Activated T-cell treated with anti-CD3 and anti-CD28 coated beads, Interleukin-2, amount 50 U/mL, for 24 hours (primary cell): ENCODE data around the gene MBP.
"Not testable (repeated sequence)": the region's sequence is repeated elsewhere in the genome, so short reads cannot be mapped to it uniquely, and the experiment has no call there.

ENCODE experiments used
- DNase-seq: peaks from one replicate; pipeline ENCODE4 v3.0.0-alpha.2; 2020
- H3K27ac Mint-ChIP-seq: 2 replicates; pipeline ENCODE4 v1.8.0; 2020; ENCODE audit warnings: mild to moderate bottlenecking, mixed read lengths
- H3K27me3 Mint-ChIP-seq: 2 replicates; pipeline ENCODE4 v1.8.0; 2020; ENCODE audit warnings: mixed read lengths
- H3K36me3 Mint-ChIP-seq: 2 replicates; pipeline ENCODE4 v1.8.0; 2020; ENCODE audit warnings: low read depth, mixed read lengths
- H3K4me1 Mint-ChIP-seq: 2 replicates; pipeline ENCODE4 v1.8.0; 2020; ENCODE audit warnings: low read depth, mixed read lengths
- H3K4me3 Mint-ChIP-seq: 2 replicates; pipeline ENCODE4 v1.8.0; 2020; ENCODE audit warnings: mild to moderate bottlenecking, moderate library complexity, mixed read lengths
- H3K9me3 Mint-ChIP-seq: 2 replicates; pipeline ENCODE4 v1.8.0; 2020; ENCODE audit warnings: mixed read lengths

MBP gene

DNA sequence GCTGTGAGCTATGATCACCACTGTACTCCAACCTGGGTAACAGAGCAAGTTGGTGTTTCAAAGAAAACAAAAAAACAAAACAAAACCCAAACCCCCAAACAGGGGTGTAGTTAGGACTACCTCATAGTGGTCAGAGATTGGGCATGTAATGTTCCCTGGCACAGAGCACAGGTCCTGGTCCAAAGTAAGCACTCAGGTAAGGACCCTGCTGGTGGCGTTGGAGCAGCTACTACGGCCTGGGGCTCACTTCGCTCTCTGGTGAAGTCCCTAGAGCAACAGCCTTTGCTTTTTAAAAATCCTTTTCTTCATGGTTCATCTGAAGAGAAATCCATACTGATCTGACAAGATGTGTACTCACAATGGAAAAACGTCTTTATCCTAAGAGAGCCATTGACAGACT is 179.8 kb downstream of the MBP start:
- no peaks in the 10 kb centered on the region for H3K9me3 Mint-ChIP-seq
- peaks cover 90% of the 10 kb centered on the region for H3K36me3 Mint-ChIP-seq
- H3K4me3 Mint-ChIP-seq: no peak overlapping the region
- no peak for DNase-seq
- H3K27ac Mint-ChIP-seq: peak overlapping the region; percentile 34
- no peaks in the 10 kb centered on the region for H3K27me3 Mint-ChIP-seq
- H3K4me1 Mint-ChIP-seq: peaks cover 36% of the 10 kb centered on the region

DNA sequence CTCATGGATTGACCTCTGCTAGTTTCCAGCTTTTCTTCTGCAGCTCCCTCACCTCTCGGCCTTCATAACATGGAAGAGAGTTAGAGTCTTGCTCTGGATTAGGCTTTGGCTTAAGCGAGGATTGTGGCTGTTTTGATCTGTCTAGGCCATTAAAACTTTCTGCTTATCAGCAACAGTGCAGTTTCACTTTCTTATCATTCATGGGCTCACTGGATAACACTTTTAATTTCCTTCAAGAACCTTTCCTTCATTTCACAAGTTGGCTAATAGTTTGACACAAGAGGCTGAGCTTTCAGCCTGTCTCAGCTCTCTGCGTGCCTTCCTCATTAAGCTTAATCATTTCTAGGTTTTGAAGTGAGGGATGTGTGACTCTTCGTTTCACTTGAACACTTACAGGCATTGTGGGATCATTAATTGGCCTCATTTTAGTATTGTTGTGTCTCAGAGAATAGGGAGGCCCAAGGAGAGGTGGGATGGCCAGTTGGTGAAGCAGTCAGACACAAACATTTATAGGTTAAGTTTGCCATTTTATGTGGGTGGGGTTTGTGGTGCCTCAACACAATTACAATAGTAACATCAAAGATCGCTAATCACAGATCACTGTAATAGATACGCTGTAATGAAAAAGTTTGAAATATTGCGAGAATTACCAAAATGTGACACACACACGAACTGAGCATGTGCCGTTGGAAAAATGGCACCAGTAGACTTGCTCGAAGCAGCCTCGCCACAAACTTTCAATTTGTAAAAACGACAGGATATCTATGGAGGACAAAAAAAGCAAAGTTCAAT is 180.9 kb downstream of the MBP start:
- no peak for DNase-seq
- peaks cover under 1% of the 10 kb centered on the region for H3K9me3 Mint-ChIP-seq
- H3K36me3 Mint-ChIP-seq: peaks cover 90% of the 10 kb centered on the region
- H3K4me3 Mint-ChIP-seq: no peak overlapping the region
- peaks cover 36% of the 10 kb centered on the region for H3K4me1 Mint-ChIP-seq
- H3K27ac Mint-ChIP-seq: peak overlapping the region; percentile 42
- H3K27me3 Mint-ChIP-seq: no peaks in the 10 kb centered on the region

DNA sequence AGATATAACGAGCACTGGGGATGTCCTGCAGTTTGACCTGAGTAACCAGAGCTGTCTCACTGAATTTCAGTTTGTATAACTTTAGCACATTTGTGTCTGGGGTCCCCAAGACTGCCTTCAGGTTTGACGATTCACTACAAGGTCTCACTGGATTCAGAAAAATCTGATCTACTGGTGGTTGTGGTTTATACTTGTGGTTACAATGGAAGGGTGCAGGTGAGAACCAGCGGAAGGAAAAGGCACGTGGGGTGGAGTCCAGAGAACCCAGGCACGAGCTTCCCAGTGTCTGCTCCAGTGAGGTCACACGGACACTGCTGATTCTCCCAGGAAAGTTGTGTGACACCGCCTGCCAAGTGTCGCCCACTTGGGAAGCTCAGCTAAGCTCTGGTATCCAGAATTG is 184.2 kb downstream of the MBP start:
- H3K4me1 Mint-ChIP-seq: peaks cover 38% of the 10 kb centered on the region
- no peaks in the 10 kb centered on the region for H3K27me3 Mint-ChIP-seq
- peak overlapping the region; percentile 9 for H3K27ac Mint-ChIP-seq
- H3K9me3 Mint-ChIP-seq: peaks cover 2% of the 10 kb centered on the region
- DNase-seq: no peak
- no peak overlapping the region for H3K4me3 Mint-ChIP-seq
- H3K36me3 Mint-ChIP-seq: peaks cover 91% of the 10 kb centered on the region

DNA sequence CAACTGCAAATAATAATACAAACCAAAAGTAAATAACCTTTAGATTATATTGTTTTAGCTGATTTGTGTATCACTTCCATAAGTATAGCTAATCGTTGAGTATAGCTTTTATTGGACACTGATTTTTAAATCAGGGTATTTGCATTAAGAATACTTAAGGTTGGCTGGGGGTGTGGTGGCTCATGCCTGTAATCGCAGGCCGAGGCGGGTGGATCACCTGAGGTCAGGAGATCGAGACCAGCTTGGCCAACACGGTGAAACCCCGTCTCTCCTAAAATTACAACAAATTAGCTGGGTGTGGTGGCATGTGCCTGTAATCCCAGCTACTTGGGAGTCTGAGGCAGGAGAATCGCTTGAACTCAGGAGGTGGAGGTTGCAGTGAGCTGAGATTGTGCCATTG is 188.2 kb downstream of the MBP start:
- Mint-ChIP-seq H3K4me1 (peaks cover 19% of the 10 kb centered on the region), H3K36me3 (peaks cover 72% of the 10 kb centered on the region)
- H3K27ac Mint-ChIP-seq, H3K27me3 Mint-ChIP-seq, H3K9me3 Mint-ChIP-seq, DNase-seq, H3K4me3 Mint-ChIP-seq: not testable (repeated sequence)

DNA sequence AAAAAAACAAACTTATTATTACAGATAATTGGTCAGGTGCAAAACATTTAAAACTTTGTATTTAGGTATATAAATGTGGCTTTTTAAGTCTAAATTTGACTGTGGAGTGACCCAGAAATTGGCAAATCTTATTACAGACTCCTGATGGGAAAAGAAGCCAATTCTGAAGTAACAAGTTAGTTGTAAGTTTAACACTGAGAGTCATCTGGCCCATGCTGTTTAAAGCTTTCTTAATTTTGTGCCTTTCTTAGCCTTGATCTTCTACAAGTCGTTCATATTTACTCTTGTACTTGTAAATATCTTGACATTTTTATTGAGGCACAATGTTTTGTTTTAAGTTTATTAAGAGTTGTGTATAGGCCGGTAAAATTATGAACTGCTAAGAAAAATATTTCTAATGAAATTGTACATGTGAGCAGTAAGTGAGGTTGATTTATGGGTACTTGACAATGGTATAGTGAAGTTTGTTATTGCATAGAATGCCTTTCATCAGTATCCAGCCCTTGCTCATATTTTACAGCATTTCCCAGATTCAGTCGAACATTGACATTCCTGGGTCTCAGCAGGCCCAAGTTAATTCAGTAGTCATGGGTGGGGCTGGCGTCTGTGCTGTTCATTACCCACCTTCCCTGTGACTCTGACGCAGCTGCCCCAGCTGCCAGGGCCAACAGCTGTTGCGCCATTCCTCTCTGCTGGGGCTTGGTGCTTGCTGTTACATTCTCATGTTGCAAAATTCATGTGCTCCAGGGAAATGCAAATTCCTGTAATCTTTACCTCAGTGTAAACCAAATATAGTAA is 188.8 kb downstream of the MBP start:
- H3K36me3 Mint-ChIP-seq: peaks cover 72% of the 10 kb centered on the region
- H3K9me3 Mint-ChIP-seq: peaks cover 2% of the 10 kb centered on the region
- H3K4me1 Mint-ChIP-seq: peaks cover 19% of the 10 kb centered on the region

DNA sequence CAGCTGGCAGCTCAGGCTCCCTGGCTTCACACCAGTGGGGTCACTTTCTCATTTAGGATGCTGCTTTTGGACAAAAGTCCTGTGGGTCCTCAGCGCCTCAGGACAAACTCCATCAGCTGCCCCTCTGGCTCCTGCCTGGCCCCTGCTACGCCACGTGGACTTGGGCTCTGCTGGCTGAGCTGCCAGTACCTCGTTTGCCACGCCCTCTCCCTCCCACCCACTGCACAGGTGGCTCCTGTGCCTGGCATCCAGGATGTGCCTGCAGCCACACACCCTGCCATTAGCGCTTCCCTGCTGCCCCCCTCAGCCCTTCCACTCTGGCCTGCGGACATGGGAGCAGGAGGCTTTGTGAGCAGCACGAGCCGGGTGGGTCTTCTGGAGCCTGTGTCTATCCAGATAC is 191.3 kb downstream of the MBP start:
- no peaks in the 10 kb centered on the region for H3K9me3 Mint-ChIP-seq
- H3K4me1 Mint-ChIP-seq: no peaks in the 10 kb centered on the region
- no peak overlapping the region for H3K4me3 Mint-ChIP-seq
- no peaks in the 10 kb centered on the region for H3K27me3 Mint-ChIP-seq
- peaks cover 73% of the 10 kb centered on the region for H3K36me3 Mint-ChIP-seq
- no peak overlapping the region for H3K27ac Mint-ChIP-seq
- no peak for DNase-seq

More for the DNA sequence above, 188.8 kb downstream of the MBP start:
- DNase-seq: no peak
- no peaks in the 10 kb centered on the region for H3K27me3 Mint-ChIP-seq
- H3K27ac Mint-ChIP-seq: no peak overlapping the region
- H3K4me3 Mint-ChIP-seq: no peak overlapping the region

DNA sequence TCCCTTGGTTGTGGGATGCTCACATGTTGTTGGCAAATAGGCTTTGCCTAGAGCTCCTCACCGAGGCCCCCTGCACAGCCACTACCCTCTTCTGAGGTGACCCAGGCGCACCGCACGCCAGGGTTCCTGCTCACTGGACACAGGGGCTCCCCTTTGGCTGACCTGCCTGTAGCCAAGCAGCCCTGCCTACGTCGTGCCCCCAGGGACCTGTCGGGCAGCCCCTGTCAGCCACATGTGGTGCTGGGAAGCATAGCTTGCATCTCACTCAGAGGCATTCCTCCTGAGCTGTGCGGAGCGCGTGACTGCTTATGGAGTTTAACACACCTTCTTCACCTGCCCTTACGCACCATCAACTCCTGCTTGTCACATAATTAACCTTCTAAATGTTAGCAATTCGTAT is 194.0 kb downstream of the MBP start:
- Mint-ChIP-seq H3K4me1 (no peaks in the 10 kb centered on the region), H3K27me3 (no peaks in the 10 kb centered on the region), H3K36me3 (peaks cover 75% of the 10 kb centered on the region), H3K4me3 (no peak overlapping the region), H3K9me3 (no peaks in the 10 kb centered on the region), H3K27ac (no peak overlapping the region)
- no peak for DNase-seq

DNA sequence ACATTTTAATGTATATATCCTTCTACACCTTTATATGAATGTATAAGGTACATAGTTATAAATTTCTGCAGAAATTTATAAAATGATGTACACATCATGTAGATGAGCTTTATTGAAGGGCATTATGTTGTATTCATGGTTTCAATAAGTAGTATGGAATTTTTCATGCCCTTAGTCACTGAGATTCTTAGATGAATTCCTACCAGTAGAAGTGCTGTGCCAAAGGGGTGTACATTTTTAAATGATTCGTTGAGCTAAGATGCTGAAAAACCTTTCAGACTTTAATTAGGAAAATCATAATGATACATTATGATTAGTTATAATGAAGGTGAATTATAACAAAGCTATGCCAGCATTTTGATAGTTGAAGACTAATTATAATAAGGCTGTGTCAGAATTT is 195.0 kb downstream of the MBP start:
- Mint-ChIP-seq H3K27me3 (no peaks in the 10 kb centered on the region), H3K36me3 (peaks cover 76% of the 10 kb centered on the region), H3K27ac (no peak overlapping the region), H3K4me3 (no peak overlapping the region), H3K9me3 (no peaks in the 10 kb centered on the region), H3K4me1 (peaks cover 2% of the 10 kb centered on the region)
- DNase-seq: no peak

DNA sequence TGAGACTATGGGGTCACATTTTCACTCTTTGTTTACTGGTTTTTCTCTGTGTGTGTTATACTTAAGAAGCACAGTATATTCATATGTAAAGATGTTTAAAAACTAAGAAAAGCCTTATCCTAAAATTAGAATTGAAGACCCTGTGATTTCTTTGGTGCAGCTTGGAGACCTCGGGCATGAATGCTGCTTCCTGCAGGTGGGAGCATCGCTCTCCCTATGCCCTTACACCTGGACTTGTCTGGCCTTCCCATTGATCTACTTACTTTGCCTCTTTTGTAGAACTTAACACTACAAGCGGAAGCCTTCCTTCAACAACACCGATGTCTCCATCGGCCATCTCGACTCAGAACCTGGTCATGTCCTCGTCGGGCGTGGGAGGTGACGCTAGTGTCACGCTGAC is 195.7 kb downstream of the MBP start:
- H3K4me1 Mint-ChIP-seq: peaks cover 5% of the 10 kb centered on the region
- H3K4me3 Mint-ChIP-seq: no peak overlapping the region
- H3K36me3 Mint-ChIP-seq: peaks cover 80% of the 10 kb centered on the region
- DNase-seq: no peak
- no peak overlapping the region for H3K27ac Mint-ChIP-seq
- H3K27me3 Mint-ChIP-seq: no peaks in the 10 kb centered on the region
- no peaks in the 10 kb centered on the region for H3K9me3 Mint-ChIP-seq

DNA sequence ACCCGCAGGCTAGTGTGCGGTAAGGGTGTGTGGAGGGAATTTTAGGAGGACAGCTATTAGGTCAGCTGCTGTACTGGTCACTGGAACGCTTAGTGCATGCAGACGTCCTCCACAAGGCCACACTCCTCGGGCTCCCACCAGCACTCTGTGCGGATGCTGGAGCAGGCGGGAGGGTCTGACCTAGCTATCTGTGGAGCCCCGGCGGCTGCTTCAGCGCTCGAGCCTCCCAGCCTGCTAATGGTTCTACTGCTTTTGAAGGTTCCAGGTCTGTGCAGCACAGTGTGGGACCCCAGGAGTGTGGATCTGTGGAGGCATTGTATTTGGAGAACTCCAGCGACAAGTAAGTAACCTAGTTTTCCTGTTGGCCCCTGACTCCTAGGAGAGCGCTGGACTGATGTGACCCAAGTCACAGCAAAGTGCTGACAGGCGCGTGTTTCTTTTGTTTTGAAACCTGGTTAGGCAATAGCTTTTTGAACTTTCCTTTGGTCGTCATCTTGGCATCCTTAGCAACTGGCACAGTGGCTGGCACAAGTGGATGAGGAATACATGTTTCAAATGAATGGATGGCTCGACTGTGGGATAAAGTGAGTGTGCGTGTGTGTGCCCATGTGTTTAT is 196.8 kb downstream of the MBP start:
- H3K27me3 Mint-ChIP-seq: no peaks in the 10 kb centered on the region
- H3K9me3 Mint-ChIP-seq: no peaks in the 10 kb centered on the region
- DNase-seq: no peak
- no peak overlapping the region for H3K27ac Mint-ChIP-seq
- H3K36me3 Mint-ChIP-seq: peaks cover 85% of the 10 kb centered on the region
- no peak overlapping the region for H3K4me3 Mint-ChIP-seq
- peaks cover 5% of the 10 kb centered on the region for H3K4me1 Mint-ChIP-seq

DNA sequence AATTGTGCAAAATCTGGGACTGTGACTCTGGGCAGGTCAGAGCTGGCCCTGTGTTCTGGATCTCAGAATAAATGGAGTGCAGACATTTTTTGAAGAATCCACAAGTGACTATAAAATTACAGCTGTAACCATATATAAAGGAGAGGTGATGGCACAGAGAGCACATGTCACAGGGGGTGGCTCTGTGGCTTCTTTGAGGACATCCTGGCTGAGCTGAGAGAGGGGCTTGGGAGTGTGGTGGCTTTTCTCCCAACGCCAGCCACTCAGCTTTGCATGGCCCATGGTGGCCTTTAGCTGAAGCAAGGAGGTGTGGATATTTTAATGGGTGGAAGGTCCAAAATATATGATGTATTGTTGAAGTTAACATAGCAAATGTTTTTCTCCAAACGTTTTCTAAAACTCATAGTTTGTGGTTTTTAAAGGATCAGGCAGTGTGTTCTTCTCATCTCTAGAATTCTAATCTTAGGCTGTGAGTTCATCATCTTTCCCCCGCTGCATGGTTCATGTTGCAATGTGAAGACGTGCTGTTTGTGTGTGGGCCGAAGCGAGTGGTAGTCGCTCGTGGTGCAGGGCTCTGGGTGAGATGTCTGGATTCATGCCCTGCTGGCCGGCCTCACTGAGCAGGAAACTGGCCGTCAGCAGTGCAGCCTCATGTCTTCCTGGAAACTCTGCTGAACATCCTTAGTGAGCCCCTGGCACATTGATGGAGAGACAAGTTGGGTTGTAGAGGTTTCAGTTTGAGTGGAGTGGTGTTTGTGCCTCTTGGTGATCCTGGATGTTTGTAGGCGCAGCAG is 200.4 kb downstream of the MBP start:
- no peak for DNase-seq
- H3K9me3 Mint-ChIP-seq: no peaks in the 10 kb centered on the region
- H3K27ac Mint-ChIP-seq: peak overlapping the region; percentile 45
- H3K4me3 Mint-ChIP-seq: no peak overlapping the region
- H3K27me3 Mint-ChIP-seq: no peaks in the 10 kb centered on the region
- peaks cover 9% of the 10 kb centered on the region for H3K4me1 Mint-ChIP-seq
- H3K36me3 Mint-ChIP-seq: peaks cover 87% of the 10 kb centered on the region

DNA sequence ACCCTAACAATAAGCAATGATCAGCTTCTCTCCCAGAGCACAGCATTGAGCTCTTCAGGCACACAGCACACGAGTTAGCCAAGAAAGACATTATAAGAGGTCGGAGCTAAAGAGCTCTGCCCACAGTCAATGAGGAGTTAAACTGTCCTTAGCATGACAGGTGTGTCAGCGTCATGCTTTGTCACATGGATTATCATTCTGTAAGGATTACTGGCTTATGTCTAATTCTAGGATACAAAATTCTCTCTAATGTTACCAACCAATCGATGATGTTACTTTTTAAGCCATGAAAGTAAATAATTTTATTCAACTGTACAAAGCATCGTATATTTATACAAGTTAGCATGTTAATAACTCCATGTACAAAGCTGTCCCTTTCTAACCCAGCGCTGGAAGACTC is 201.4 kb downstream of the MBP start:
- Mint-ChIP-seq H3K27ac (no peak overlapping the region), H3K36me3 (peaks cover 87% of the 10 kb centered on the region), H3K4me1 (peaks cover 9% of the 10 kb centered on the region), H3K4me3 (no peak overlapping the region), H3K27me3 (no peaks in the 10 kb centered on the region), H3K9me3 (no peaks in the 10 kb centered on the region)
- no peak for DNase-seq
